Measurements from ENCODE around the gene ANAPC5.

Gene ANAPC5

GRCh38 chr12:121366063-121366459 lies 13.8 kb upstream of the ANAPC5 start:
- no peak for DNase-seq

GRCh38 chr12:121365416-121366062 lies 13.3 kb upstream of the ANAPC5 start:
- DNase-seq, result no peak

GRCh38 chr12:121364683-121365121 lies 12.5 kb upstream of the ANAPC5 start:
- no peak for DNase-seq

- DNase-seq, result no peak
Observed at GRCh38 chr12:121358073-121358472, 5.9 kb upstream of the ANAPC5 start.

- no peak for DNase-seq
Observed at GRCh38 chr12:121357331-121357730, 5.1 kb upstream of the ANAPC5 start.

- DNase-seq, result no peak
Observed at GRCh38 chr12:121356657-121357056, 4.4 kb upstream of the ANAPC5 start.

GRCh38 chr12:121355818-121356217 lies 3.6 kb upstream of the ANAPC5 start:
- DNase-seq, result no peak

- peak; percentile 73 for DNase-seq
Observed at GRCh38 chr12:121352682-121353018, 439 bp upstream of the ANAPC5 start.

- no peak for DNase-seq
Observed at GRCh38 chr12:121346747-121347146, 5.5 kb downstream of the ANAPC5 start.

- DNase-seq, result no peak
Observed at GRCh38 chr12:121345151-121345815, 6.9 kb downstream of the ANAPC5 start.

- no peak for DNase-seq
Observed at GRCh38 chr12:121344506-121344905, 7.7 kb downstream of the ANAPC5 start.

GRCh38 chr12:121337416-121337815 lies 14.8 kb downstream of the ANAPC5 start:
- DNase-seq, result no peak

GRCh38 chr12:121334513-121335343 lies 17.5 kb downstream of the ANAPC5 start:
- DNase-seq, result peak; percentile 70

- DNase-seq, result no peak
Observed at GRCh38 chr12:121333747-121334146, 18.5 kb downstream of the ANAPC5 start.

- no peak for DNase-seq
Observed at GRCh38 chr12:121331248-121331647, 21.0 kb downstream of the ANAPC5 start.

- no peak for DNase-seq
Observed at GRCh38 chr12:121330692-121331091, 21.5 kb downstream of the ANAPC5 start.

GRCh38 chr12:121330195-121330594 lies 22.0 kb downstream of the ANAPC5 start:
- no peak for DNase-seq

- DNase-seq, result no peak
Observed at GRCh38 chr12:121328620-121329019, 23.6 kb downstream of the ANAPC5 start.

GRCh38 chr12:121326996-121327674 lies 25.1 kb downstream of the ANAPC5 start:
- no peak for DNase-seq

- no peak for DNase-seq
Observed at GRCh38 chr12:121325922-121326396, 26.3 kb downstream of the ANAPC5 start.

- no peak for DNase-seq
Observed at GRCh38 chr12:121323908-121324307, 28.3 kb downstream of the ANAPC5 start.

GRCh38 chr12:121318121-121318520 lies 34.1 kb downstream of the ANAPC5 start:
- no peak for DNase-seq

- DNase-seq, result no peak
Observed at GRCh38 chr12:121314431-121314830, 37.8 kb downstream of the ANAPC5 start.

Data from SHP77 treated with DMSO at 0.1 percent for 48 hours (cell line).